NCI-H146 treated with DMSO at 0.1 percent for 48 hours (cell line): ENCODE results near the gene PYROXD2.
"Not testable (repeated sequence)": the region's sequence is repeated elsewhere in the genome, so short reads cannot be mapped to it uniquely, and the experiment has no call there.

Experiments used
- DNase-seq: peaks from one replicate; lab custom pipeline; 2025; ENCODE audit not compliant: unreplicated experiment; lab: John Stamatoyannopoulos, UW

PYROXD2 gene

DNA sequence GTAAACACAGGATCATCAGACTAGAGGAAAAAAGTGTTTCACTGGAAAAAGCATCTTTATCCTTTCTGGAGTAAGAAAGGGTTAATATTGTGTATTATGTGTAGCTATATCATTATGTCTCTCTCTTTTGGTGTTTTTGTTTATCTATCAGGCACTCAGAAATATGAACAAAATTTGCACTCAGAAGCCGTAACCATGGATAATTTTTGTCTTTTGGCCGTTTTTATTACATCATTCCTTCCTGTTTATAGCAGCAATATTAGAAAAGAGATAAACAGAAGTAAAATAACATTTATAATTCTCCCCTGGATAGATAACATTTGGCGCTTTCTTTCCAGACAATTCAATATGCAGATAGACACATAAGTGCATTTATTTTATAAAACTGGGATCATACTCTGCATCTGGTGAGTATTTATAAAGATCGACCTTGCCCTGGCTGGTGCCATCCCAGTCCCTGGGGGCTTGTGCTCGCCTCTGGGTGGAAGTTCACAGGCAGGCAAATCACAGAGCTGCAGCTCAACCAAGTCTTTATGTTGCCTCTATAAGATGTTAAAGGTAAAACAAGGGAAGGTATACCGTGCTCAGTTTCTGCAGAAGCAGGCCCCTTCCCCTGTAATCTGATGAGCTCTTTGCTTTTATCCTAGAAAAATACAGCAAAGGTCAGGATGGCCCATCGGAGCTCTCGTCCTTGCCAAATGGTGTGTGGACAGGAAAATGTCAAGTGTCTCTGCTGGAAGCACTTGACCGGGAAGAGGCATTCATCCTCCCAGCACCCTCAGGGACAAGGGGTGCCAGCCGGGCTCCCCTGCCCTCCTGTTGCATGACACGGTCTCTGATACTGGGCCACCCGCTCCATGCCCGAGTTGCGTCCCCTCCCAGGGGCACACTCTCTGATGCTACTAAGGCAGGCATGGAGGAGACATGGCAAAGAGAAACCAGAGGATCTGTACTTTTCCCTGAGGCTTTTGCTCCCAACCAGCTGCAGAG, 43.9 kb downstream of the PYROXD2 start:
- DNase-seq = no peak

DNA sequence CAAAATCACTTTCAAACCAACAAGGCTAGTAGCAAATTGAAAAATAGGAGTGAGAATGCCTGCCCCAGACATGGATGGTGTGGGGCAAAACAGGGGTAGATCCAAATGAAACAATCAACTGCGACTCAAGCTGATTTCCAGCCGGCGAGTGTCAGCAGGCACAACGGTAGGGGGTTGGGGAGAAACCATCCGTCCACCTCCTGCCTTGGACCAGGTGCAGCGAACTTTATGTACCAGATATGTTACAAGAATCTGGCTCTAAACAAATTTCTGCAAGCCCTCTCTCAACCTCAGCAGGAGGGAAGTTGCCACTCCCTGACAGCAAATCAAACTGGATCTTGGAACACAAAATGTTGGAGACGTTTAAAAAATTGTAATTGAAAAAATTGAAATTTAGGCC, 45.2 kb downstream of the PYROXD2 start:
- no peak for DNase-seq

DNA sequence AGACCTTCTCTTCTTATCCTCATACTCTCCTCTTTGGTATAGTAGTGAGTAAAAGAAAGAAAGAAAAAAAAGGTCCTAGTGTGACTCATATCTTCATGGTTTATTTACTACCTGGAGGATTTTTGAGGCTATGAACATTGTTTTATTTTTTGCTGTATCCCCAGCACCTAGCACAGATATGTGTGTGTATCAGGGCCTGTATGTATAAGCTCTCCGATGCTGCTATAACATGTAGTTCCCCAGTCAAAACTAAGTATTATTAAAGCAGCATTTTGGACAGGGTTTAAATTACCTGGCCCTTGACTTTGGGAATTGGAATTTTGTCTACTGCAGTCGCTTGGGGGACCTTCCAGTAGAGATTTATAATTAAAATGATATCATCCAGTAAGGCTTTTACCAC, 46.3 kb downstream of the PYROXD2 start:
- no peak for DNase-seq

DNA sequence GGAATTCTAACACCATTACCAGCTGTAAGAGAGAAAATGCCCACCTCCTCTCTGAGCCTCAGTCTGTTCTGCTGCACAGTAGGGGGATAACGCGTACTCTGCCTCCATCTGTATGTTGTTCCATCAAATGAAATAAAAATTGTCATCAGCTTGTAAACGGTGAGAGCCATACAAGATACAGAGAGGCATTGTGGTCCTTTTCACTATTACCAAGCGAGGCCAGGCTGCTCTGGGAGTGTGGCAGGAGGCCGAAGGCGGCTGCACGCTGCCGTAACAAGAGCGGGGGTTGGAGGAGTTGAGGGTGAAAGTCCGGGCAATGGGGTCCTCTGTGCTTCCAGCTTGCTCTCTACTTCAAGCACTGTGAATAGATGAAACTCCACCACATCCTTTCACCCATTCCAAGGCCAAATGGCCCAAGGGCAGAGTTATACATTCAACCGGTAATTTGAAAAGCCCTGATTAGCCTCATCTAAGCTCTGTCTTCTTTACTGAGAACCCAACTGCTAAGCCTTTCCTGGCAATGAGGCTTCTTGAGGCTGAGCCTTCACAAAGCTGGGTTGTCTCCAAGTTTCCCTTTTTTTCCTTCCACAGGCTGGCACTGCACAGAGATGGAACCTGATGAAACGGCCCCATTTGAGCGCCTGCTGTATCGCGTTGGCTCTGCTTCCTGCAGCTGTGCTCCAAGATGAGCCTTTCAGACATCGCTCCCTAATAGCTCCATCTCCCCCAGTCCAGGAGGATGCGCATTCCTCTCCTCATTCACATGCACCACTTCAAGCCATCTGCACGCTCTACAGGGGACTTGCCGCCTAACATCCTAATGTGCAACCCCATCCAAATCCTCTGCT, 47.2 kb downstream of the PYROXD2 start:
- DNase-seq = no peak

DNA sequence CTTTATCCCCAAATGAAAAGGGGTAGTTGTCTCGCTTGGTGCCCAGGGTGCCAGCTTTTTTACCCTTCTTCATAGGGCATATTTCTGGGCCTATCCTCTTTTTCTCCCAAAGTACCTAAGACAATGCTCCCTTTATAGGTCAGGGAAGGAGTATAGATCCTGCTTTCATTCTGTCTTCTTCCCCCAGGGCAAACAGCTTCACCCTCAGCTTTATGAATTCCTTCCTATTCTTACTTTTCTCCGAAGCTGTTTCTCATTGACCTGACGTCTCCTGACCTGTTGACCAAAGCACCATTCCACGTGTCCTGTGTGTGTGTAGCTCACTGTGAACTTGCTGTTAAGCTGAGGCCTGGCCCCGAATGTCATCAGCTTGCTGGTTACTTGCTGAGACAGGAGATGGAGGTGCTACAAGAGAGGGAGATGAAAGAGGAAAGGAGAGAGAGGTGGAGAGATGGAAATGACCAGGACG, 48.9 kb downstream of the PYROXD2 start:
- no peak for DNase-seq

DNA sequence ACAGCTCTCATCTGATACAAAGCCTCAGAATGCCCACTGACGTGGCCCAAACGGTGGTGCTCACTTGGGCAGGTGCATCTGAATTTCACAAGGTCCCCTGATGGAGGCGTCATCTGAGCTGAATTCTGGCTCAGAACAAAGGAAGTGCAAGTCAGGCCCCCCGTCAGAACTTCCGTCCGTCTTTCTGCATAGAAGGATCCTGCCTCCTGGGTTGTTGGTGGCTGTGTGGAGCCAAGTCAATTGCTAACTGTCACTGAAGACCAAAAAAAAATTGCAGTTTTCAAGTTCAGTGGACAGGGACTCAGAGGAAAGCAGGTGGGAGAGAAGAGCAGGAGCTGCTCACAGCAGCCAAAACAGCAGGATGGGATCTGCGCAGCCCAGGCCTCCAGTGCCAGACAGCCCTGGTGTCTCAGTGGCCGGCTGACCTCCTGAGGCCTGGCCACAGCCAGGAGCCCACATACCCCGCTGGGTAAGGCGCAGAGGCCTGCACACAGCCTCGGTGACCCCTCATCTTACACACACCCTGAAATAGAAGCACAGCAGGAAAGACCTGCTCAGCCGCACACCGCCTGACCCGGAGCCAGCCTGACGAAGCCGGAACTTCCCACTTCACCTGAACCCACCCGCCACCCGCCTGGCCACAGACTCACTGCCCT, 49.4 kb downstream of the PYROXD2 start:
- no peak for DNase-seq

DNA sequence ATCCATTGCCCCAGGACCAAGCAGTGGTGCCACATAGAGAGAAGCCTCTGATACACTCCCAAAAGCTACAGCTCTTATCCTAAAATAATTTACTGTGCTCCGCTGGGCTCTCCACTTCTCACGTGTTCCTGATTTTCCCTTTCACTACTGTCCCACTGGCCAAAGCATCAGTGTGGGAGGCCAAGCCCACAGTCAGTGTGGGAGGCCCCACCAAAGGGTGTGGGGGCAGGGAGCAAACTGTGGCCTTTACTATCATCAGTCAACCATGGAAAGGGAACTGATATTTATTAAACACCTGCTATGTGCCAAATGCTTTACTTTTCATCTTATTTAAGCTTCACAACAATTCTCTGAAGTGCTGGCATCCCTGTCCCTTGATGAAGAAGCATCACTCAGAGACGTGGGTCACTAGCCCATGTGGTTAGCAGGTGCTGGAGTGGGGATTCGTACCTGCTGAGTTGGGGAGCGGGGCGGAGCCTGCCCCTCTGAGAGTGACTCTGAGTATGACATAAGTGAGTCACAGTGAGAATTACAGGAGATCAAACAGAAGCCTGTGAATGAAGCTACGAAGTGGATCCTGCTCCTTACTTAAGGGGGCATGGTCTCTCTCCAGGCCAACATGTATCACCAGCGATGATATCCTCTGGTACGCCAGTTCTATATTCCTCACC, 50.4 kb downstream of the PYROXD2 start:
- DNase-seq = no peak

DNA sequence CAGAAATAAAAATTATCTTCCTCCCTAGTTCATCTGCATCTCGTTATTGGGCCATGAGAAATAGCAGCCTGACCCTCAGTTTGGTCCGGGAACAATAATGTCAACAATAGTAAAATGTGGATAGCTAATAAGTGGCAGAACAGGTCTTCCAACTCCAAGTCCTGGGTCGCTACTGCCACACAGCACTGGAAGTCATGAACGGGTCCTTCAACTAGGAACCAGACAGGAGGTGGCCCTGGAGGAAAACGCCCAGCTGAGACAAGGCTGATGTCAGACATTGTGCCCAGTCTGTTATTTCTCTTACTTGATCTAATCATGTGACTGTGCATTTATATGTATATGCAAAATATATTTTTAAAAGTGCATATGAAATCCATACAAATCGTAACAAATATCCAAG, 51.8 kb downstream of the PYROXD2 start:
- no peak for DNase-seq

DNA sequence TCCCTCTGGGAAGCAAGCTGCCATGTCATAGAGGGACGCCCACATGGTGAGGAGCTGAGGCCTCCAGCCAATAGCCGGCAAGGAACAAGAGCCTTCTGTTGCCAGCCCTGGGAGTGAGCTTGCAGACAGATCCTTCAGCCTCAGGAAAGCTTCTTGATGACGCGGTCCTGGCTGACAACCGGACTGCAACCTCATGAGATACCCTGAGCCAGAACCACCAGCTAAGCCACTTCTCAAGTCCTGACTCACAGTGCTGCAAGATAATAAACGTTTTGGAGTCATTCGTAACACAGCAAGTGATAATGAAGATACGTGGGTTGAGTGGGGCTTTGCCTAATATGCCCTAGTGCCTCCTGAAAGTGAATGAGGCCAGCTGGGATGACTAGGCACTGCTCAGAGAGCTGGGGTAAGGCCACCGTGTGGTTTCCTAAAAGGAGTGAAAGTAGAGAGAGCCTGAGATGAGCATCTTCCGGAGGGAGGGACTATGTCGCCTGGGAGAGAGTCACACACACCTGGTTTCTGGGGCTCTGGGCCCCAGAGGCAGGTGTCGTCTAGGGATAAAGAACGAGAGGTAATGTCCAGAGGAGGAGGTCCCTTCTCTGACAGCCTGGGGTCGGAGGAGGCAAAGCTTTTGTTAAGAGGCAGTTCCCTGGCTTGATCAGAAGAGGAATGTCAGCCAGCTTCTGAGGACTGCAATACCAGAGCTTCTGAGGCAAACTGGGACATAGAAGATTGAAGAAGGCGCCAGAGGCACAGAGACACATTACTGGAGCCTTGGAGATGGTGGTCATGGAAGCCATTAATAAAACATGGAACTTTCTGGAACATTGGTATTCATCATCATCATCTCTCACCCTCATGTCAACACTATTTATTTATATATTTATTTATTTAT, 53.6 kb downstream of the PYROXD2 start:
- peak; percentile 61 for DNase-seq

DNA sequence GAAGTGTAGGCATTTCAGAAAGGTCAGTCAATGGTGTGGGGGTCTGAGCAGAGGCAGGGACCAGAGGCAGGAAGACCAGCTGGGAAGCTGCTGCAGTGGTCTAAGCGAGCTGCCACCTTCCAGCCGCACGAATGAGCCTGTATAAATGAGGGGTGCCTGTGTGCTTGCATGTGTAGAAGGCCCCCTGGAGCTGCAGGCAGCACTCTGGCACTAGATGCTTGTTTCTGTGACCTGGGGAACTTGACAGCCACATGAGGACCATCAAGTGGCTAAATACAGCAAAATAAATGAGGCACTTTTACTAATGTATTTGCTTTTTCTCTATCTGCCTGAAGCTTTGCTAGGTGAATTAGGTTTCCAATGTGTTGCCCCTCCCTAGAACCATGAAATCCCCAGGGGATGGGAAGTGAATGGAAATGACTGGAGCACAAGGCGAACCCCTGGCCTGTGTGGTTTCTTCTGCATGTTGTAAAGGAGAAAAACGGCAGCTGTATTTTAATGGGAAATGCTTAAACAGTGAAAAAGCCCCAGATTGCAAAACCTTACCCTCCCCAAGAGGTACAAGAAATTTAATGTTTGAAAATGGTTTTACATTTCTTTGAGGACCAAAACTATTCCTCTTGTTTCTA, 57.7 kb downstream of the PYROXD2 start:
- DNase-seq = no peak

DNA sequence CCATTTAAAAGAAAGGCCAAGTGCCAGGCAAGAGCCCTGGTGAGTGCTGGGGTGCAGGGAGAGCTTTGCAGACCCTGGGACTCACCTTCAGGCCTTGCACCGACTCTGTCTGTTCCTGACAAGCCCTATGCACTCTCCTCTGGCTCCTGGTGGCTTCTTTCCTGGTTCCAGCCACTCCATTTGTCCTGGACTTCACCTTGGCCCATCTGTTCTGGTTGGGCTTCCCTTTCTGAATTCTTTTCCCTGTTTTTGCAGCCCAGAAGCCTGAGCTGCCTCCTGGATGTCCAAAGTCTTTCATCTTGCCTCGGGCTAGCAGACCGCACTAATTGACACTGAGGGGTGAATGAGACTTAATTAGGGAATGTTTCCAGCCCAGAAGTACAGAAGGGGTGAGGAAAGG, 60.5 kb downstream of the PYROXD2 start:
- DNase-seq = no peak

DNA sequence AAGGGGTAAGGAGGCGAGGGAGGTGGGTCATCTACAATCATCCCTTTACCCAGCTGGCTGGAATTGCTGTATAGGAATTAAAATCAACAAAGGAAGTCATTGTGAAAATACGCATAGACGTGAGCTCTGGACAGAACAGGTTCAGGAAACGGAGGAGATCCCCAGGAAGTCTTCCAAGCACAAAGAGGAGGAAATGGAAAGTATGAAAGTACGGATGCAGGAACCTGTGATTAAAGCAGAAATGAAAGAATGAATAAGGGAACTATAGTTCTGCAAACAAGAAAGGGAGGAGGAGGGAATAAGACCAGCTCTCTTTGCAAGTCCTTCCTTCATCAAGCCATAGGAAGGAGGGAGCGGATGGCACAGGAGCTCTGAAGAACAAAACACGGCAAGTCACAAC, 61.8 kb downstream of the PYROXD2 start:
- no peak for DNase-seq

DNA sequence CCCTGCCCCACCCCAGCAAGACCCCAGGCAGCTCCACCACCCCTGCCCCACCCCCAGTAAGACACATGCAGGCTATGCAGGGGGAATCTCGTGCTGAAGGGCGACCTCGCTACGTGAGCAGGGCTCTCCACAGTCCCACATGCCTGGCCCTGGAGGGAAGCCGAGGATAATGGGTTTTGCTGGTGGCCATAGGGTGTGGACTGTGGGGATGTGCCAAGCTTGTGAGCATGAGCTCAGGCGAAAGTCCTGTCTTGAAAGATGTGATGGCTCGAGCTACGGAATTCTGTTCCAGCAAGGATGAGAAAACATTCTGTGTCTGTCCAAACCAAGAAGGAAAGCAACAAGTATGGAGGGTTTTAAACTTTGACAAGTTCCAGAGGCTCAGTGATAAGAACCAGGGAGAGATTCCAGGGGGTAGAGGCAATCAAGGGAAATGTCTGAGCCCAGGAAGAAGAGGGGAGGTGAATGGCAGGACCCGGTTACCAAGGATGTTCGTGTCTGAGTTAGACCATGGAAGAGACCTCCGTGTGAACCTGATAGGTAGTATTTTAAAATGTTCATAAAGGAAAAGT, 63.1 kb downstream of the PYROXD2 start:
- no peak for DNase-seq

DNA sequence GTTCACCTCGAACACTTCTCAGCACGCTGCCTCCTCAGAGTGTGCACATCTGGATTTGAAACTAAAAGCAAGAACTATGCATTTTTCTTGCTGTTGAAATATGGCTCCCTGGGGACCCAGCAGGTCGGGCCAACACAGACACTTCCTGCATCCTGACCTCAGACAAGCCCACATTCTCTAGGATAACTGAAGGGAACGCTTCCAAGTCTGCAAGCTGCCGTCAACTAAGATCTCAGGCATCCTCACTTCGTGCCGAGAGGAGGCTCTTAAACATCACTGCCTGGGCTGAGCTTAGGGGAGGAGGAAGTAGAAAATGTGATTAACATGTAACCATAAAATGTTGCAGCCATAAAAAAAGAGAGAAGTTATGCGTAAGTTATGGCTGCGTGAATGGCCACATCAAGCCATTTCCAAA, 65.5 kb downstream of the PYROXD2 start:
- no peak for DNase-seq

DNA sequence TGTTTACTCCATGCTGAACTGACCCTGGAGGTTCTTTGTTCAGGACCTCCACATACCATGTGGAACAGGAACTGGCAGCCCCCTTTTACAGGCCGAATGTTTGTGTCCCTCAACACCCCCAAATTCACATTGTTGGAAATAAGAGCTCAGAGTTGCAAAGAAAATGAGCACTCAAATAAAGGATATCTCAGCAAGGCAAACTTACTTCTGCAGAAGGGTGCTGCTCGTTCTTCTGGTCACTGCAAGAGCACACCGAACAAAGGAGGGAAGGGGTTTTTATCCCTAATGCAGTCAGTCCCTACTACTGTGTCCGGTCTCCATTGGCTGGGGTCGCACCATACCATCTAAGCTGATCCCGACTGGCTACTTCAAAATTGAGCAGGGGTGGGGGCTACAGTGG, 68.1 kb downstream of the PYROXD2 start:
- DNase-seq = no peak

DNA sequence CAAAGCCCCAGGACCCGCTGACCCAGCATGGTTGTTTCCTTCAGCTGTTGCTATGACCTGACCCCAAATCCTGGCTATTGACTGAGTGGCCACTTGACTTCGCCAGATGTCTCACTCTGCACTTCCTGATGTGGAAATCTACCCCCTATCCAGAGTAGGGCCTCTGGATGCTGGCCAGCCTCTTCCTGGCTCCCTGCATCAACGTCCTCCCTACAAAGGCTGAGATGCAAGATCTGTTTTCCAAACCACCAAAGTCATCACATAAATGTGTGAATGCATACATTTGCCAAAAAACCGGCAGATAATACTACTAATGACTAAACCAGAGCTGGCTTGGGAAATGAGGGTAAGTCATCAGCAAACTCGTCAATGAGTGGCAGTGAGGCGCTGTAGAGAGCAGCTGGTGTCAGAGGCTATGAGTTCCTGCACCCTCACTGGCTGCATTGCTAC, 70.4 kb downstream of the PYROXD2 start:
- no peak for DNase-seq

DNA sequence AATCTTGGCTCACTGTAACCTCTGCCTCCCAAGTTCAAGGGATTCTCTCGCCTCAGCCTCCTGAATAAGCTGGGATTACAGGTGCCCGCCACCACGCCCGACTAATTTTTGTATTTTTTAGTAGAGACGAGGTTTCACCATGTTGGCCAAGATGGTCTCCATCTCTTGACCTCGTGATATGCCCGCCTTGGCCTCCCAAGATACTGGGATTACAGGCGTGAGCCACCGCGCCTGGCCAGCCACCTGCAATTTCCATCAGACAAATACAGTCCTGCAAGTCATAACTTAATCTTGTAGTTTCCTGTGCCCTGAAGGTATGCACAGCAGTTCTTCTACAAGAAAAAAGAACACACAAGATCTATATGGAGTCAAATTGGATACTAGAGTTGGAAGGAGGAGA, 73.3 kb downstream of the PYROXD2 start:
- DNase-seq = not testable (repeated sequence)

DNA sequence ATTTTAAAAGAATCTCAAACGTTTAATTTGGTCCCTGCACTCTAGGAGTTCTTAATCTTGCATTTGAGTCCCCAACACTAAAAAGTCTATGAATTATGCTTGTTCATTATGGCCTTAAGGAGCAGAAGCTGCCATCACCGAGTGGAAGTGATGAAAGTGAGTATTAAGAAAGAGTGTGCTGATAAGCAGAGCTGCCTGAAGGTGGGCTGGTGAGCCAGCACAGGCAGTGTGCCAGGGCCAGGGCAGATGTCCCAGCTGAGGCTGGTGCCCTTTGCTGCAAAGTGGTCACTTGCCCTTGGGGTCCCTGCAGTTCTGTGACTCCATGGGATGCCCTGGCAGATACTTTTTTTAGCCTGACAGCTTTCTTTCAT, 74.1 kb downstream of the PYROXD2 start:
- DNase-seq = no peak
